ENCODE data around the gene FKBP3. TPM values are rescaled to one million over a fixed set of nuclear protein-coding genes. Genes with fewer than 3 reads are reported as not detected.

FKBP3 gene
- total RNA-seq, 4 donors from 2014 or later: 25.6 to 49.5 (median 41.6) TPM

- Histone ChIP-seq H3K9me3 (no peaks in the 10 kb centered on the region), H3K36me3 (peaks cover 0 to 12% (median 0%) of the 10 kb centered on the region in 3 donors), H3K27me3 (no peaks in the 10 kb centered on the region), H3K27ac (no peak overlapping the region), H3K4me3 (no peak overlapping the region), H3K4me1 (peaks cover 0 to 6% (median 0%) of the 10 kb centered on the region in 4 donors)
- TF ChIP-seq CTCF (IDR thresholded peaks at IDR 0.05): no peak
- no peak for DNase-seq
Measured at GRCh38 chr14:45128963-45129629, 5.2 kb downstream of the FKBP3 start.

DNA sequence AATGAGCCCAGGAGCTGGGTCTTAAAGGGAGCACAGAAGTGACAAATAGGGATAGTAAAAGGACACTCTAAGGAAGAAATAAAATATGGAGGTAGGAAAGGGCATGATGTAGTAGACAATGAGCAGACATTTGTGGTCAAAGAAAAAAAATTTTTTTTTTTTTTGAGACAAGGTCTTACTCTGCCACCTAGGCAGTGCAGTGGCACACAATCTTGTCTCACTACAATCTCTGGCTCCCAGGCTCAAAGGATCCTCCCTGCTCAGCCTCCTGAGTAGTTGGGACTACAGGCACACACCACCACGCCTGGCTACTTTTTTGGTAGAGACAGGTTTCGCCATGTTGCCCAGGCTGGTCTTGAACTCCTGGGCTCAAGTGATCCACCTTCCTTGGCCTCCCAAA, 8.5 kb downstream of the FKBP3 start:
- no peaks in the 10 kb centered on the region for H3K27me3 ChIP-seq
- H3K4me3 ChIP-seq: no peak overlapping the region
- no peak for DNase-seq
- TF ChIP-seq POLR2A (IDR thresholded peaks at IDR 0.05) (no peak), CTCF (IDR thresholded peaks at IDR 0.05) (no peak)
- no peaks in the 10 kb centered on the region for H3K9me3 ChIP-seq
- peaks cover 0 to 39% (median 0%) of the 10 kb centered on the region in 3 donors for H3K36me3 ChIP-seq
- H3K27ac ChIP-seq: no peak overlapping the region
- no peaks in the 10 kb centered on the region for H3K4me1 ChIP-seq

DNA sequence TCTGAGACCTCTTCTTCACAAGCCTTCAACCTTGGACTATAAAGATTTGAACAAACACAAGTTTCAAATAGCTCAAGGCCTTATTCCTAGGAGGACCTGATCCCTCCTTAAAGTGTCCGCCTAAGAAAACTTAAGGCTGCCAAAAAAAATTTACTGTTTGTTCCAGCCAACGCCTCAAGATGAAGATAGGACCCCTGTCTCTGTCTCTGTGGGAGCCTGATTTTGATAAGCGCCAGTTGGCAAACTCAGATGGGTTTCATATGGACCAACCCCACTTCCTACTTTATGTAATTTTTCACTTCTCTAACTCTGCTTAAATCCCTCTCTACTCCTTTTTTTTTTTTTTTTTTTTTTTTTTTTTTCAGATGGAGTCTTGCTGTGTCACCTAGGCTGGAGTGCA, 11.0 kb downstream of the FKBP3 start:
- no peaks in the 10 kb centered on the region for H3K4me1 ChIP-seq
- no peak for DNase-seq
- no peak overlapping the region for H3K27ac ChIP-seq
- peaks cover 0 to 63% (median 0%) of the 10 kb centered on the region in 3 donors for H3K36me3 ChIP-seq
- no peaks in the 10 kb centered on the region for H3K27me3 ChIP-seq
- TF ChIP-seq POLR2A (IDR thresholded peaks at IDR 0.05) (no peak), CTCF (IDR thresholded peaks at IDR 0.05) (no peak)
- no peaks in the 10 kb centered on the region for H3K9me3 ChIP-seq
- H3K4me3 ChIP-seq: no peak overlapping the region

- Histone ChIP-seq H3K27ac (no peak overlapping the region), H3K9me3 (no peaks in the 10 kb centered on the region), H3K4me3 (no peak overlapping the region), H3K4me1 (no peaks in the 10 kb centered on the region), H3K36me3 (peaks cover 0 to 86% (median 0%) of the 10 kb centered on the region in 3 donors), H3K27me3 (no peaks in the 10 kb centered on the region)
- DNase-seq: no peak
- TF ChIP-seq CTCF (IDR thresholded peaks at IDR 0.05): no peak
- TF ChIP-seq POLR2A (IDR thresholded peaks at IDR 0.05): no peak
Measured at GRCh38 chr14:45120096-45120495, 14.2 kb downstream of the FKBP3 start.

DNA sequence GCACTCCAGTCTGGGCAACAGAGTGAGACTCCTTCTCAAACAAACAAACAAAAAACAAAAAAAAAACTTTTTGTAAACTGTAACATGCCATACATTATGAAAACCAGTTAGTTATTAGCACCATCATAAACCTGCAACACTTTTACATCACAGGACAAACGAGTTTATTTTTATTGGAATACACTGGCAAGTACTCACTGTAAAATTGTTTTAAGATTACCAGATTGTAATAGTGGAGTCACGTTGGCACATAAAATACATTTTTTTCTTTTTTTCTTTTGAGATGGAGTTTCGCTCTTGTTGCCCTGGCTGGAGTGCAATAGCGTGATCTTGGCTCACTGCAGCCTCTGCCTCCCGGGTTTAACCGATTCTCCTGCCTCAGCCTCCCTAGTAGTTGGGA, 15.7 kb downstream of the FKBP3 start:
- Histone ChIP-seq H3K36me3 (peaks cover 0 to 88% (median 0%) of the 10 kb centered on the region in 3 donors), H3K4me3 (no peak overlapping the region), H3K9me3 (no peaks in the 10 kb centered on the region), H3K27me3 (no peaks in the 10 kb centered on the region), H3K4me1 (no peaks in the 10 kb centered on the region), H3K27ac (no peak overlapping the region)
- no peak for DNase-seq
- no peak for TF ChIP-seq CTCF (IDR thresholded peaks at IDR 0.05)
- TF ChIP-seq POLR2A (IDR thresholded peaks at IDR 0.05): no peak

Data from Peyer's patch (tissue), 4 donors.